Measurements from ENCODE around the gene GRB10.

The GRB10 gene

GRCh38 chr7:50783303-50783702 is 607 bp upstream of the GRB10 start:
- Histone ChIP-seq H2AFZ (peak overlapping the region; percentile 90), H3K27ac (peak overlapping the region; percentile 66), H3K4me1 (peaks cover 7% of the 10 kb centered on the region), H3K9me3 (ENCODE audit: control insufficient read depth, low read length) (no peaks in the 10 kb centered on the region), H3K27me3 (ENCODE audit: control insufficient read depth, insufficient read depth, low read length) (no peaks in the 10 kb centered on the region), H3K9ac (no peak overlapping the region), H3K4me2 (ENCODE audit: low read length) (no peak overlapping the region), H3K79me2 (peaks cover 5% of the 10 kb centered on the region), H3K36me3 (ENCODE audit: control insufficient read depth, insufficient read depth, low read length) (no peaks in the 10 kb centered on the region), H3K4me3 (ENCODE audit: low read depth, low read length) (no peak overlapping the region)
- TF ChIP-seq CTCF (IDR thresholded peaks at IDR 0.05), result no peak

GRCh38 chr7:50781381-50782293 is 1.1 kb downstream of the GRB10 start:
- H2AFZ ChIP-seq, result peak overlapping the region; percentile 84
- H3K4me3 ChIP-seq (ENCODE audit: low read depth, low read length), result peak overlapping the region; percentile 12
- H3K79me2 ChIP-seq, result peaks cover 5% of the 10 kb centered on the region
- peaks cover 7% of the 10 kb centered on the region for H3K4me1 ChIP-seq
- peak overlapping the region; percentile 15 for H3K27ac ChIP-seq
- no peaks in the 10 kb centered on the region for H3K9me3 ChIP-seq (ENCODE audit: control insufficient read depth, low read length)
- no peaks in the 10 kb centered on the region for H3K36me3 ChIP-seq (ENCODE audit: control insufficient read depth, insufficient read depth, low read length)
- H3K4me2 ChIP-seq (ENCODE audit: low read length), result peak overlapping the region; percentile 52
- no peak for TF ChIP-seq CTCF (IDR thresholded peaks at IDR 0.05)
- H3K9ac ChIP-seq, result peak overlapping the region; percentile 14
- no peaks in the 10 kb centered on the region for H3K27me3 ChIP-seq (ENCODE audit: control insufficient read depth, insufficient read depth, low read length)

- peaks cover 7% of the 10 kb centered on the region for H3K79me2 ChIP-seq
- peaks cover 7% of the 10 kb centered on the region for H3K4me1 ChIP-seq
- H3K36me3 ChIP-seq (ENCODE audit: control insufficient read depth, insufficient read depth, low read length), result no peaks in the 10 kb centered on the region
- no peak overlapping the region for H3K9ac ChIP-seq
- no peaks in the 10 kb centered on the region for H3K9me3 ChIP-seq (ENCODE audit: control insufficient read depth, low read length)
- no peak overlapping the region for H3K27ac ChIP-seq
- TF ChIP-seq CTCF (IDR thresholded peaks at IDR 0.05), result no peak
- no peaks in the 10 kb centered on the region for H3K27me3 ChIP-seq (ENCODE audit: control insufficient read depth, insufficient read depth, low read length)
- no peak overlapping the region for H3K4me2 ChIP-seq (ENCODE audit: low read length)
- no peak overlapping the region for H3K4me3 ChIP-seq (ENCODE audit: low read depth, low read length)
- no peak overlapping the region for H2AFZ ChIP-seq
These were observed 2.3 kb downstream of the GRB10 start for GRCh38 chr7:50780436-50780835.

- H3K9ac ChIP-seq, result no peak overlapping the region
- peaks cover 7% of the 10 kb centered on the region for H3K4me1 ChIP-seq
- H3K27ac ChIP-seq, result no peak overlapping the region
- no peaks in the 10 kb centered on the region for H3K27me3 ChIP-seq (ENCODE audit: control insufficient read depth, insufficient read depth, low read length)
- no peak for TF ChIP-seq CTCF (IDR thresholded peaks at IDR 0.05)
- H3K4me3 ChIP-seq (ENCODE audit: low read depth, low read length), result no peak overlapping the region
- H3K4me2 ChIP-seq (ENCODE audit: low read length), result no peak overlapping the region
- no peaks in the 10 kb centered on the region for H3K36me3 ChIP-seq (ENCODE audit: control insufficient read depth, insufficient read depth, low read length)
- no peaks in the 10 kb centered on the region for H3K9me3 ChIP-seq (ENCODE audit: control insufficient read depth, low read length)
- peaks cover 9% of the 10 kb centered on the region for H3K79me2 ChIP-seq
- no peak overlapping the region for H2AFZ ChIP-seq
These were observed 3.3 kb downstream of the GRB10 start for GRCh38 chr7:50779427-50779826.

GRCh38 chr7:50778189-50778588 is 4.5 kb downstream of the GRB10 start:
- Histone ChIP-seq H3K27ac (no peak overlapping the region), H3K36me3 (ENCODE audit: control insufficient read depth, insufficient read depth, low read length) (no peaks in the 10 kb centered on the region), H3K9ac (no peak overlapping the region)

More at GRCh38 chr7:50778189-50778588, 4.5 kb downstream of the GRB10 start:
- H3K27me3 ChIP-seq (ENCODE audit: control insufficient read depth, insufficient read depth, low read length), result no peaks in the 10 kb centered on the region
- H3K79me2 ChIP-seq, result peaks cover 13% of the 10 kb centered on the region
- no peak overlapping the region for H2AFZ ChIP-seq
- no peaks in the 10 kb centered on the region for H3K9me3 ChIP-seq (ENCODE audit: control insufficient read depth, low read length)
- peaks cover 7% of the 10 kb centered on the region for H3K4me1 ChIP-seq
- no peak overlapping the region for H3K4me3 ChIP-seq (ENCODE audit: low read depth, low read length)
- no peak for TF ChIP-seq CTCF (IDR thresholded peaks at IDR 0.05)
- no peak overlapping the region for H3K4me2 ChIP-seq (ENCODE audit: low read length)
